ENCODE measurements around the gene ADPRS. TPM values are rescaled to one million over a fixed set of nuclear protein-coding genes. Genes with fewer than 3 reads are reported as not detected.

Gene ADPRS
- total and polyA plus RNA-seq, 9 of the 15 experiments (the other 6 are each of a cell fraction or from before 2014, with no cell fraction given) = 5.9 to 40.0 (median 27.4) TPM

GRCh38 chr1:36087233-36088123 is 1.2 kb upstream of the ADPRS start:
- Histone ChIP-seq H3K36me3 (ENCODE audit: control insufficient read depth, insufficient read depth, low read length) (peaks cover 25% of the 10 kb centered on the region; the same call in 2 of the 3 replicates), H3K4me1 (replicated peaks in 1 of 2; ENCODE audit: control insufficient read depth in 2 of 2, insufficient read depth in 2 of 2, low read length in 2 of 2) (peaks cover 18 to 44% of the 10 kb centered on the region in 2 experiments; a peak in 4 of 5 replicates), H3K4me2 (ENCODE audit: insufficient read depth, low read length) (peak overlapping the region; percentile 97; the same call in 1 of the 2 replicates), H3K27me3 (ENCODE audit: control insufficient read depth in 2 of 2, insufficient read depth in 2 of 2, low read length in 2 of 2) (no peaks in the 10 kb centered on the region), H3K9me3 (replicated peaks; ENCODE audit: control insufficient read depth, insufficient read depth, low read depth, low read length) (no peaks in the 10 kb centered on the region), H3K4me3 (no peak overlapping the region), H3K27ac (ENCODE audit: extremely low read depth, low read depth, low read length) (no peak overlapping the region), H3K79me2 (ENCODE audit: control insufficient read depth, insufficient read depth, low read length) (peaks cover 21% of the 10 kb centered on the region), H3K9ac (ENCODE audit: insufficient read depth in 1 of 2, low read depth in 2 of 2, low read length in 2 of 2) (peak overlapping the region in 1 of 2 experiments; percentile 96; a peak in 2 of 4 replicates), H4K20me1 (replicated peaks; ENCODE audit: control insufficient read depth, insufficient read depth, low read length) (no peaks in the 10 kb centered on the region), H3K9me1 (ENCODE audit: control insufficient read depth, insufficient read depth, low read length) (peaks cover 6% of the 10 kb centered on the region), H2AFZ (ENCODE audit: low read depth, low read length) (peak overlapping the region; percentile 99)
- WGBS (ENCODE audit: insufficient coverage, low coverage, missing lambda C conversion rate) = 69% methylated on average over 31 of the region's 31 CpGs
- DNase-seq (ENCODE audit: extremely low read depth in 1 of 4, low spot score in 3 of 4) (peak; percentile 45 to 59 (median 50)), ATAC-seq (peak; percentile 11; the same call in 2 of the 3 replicates), FAIRE-seq (peak; percentile 15)
- intact Hi-C loops (cut with micrococcal nuclease) (loop anchor here (5.0 kb wide), 2 partner anchors 155 to 230 kb away; partner anchors contain the start of gene AGO3), in situ Hi-C loops (cut with MboI) (no loop called here)
- CTCF ChIA-PET (ENCODE audit: low intra/inter-chr PET ratio) = no interaction called here
- POLR2A ChIA-PET = interaction anchor here (0.6 to 1.9 kb wide), 5 partner anchors 8 to 428 kb away, joined by 3 to 5 read pairs (median 4); no protein-coding TSS in a partner anchor
- no TSS peak for BruUV-seq (replicated peaks)
- TF ChIP-seq BHLHE40 (IDR thresholded peaks at IDR 0.05; ENCODE audit: low read length) = peak; percentile 92
- no peak for TF ChIP-seq ZNF830 (CRISPR knock-in tag; IDR thresholded peaks at IDR 0.05)
- TF ChIP-seq CTCFL (IDR thresholded peaks at IDR 0.05; ENCODE audit: borderline replicate concordance, insufficient read depth, low read depth, low read length, poor library complexity, severe bottlenecking) = peak; percentile 12
- peak; percentile 28 to 72 (median 37); a peak in 4 of 6 replicates for TF ChIP-seq CTCF (IDR thresholded peaks at IDR 0.05 in 2 of 3, conservative IDR thresholded peaks at IDR 0.05 in 1 of 3; ENCODE audit: insufficient read depth in 2 of 3, low read depth in 1 of 3, low read length in 3 of 3)
- 0 out of 2 replicates have a peak, but pooled peaks have one; percentile 5 for TF ChIP-seq SMC3 (conservative IDR thresholded peaks at IDR 0.05; ENCODE audit: insufficient read depth, low read depth, low read length)
- TF ChIP-seq NR3C1 (CRISPR knock-in tag; IDR thresholded peaks at IDR 0.05) = 0 out of 2 replicates have a peak, but pooled peaks have one; percentile 20
- TF ChIP-seq MAX (CRISPR knock-in tag; IDR thresholded peaks at IDR 0.05) = 0 out of 2 replicates have a peak, but pooled peaks have one; percentile 9
- TF ChIP-seq HDGF (IDR thresholded peaks at IDR 0.05) = no peak
- no peak for TF ChIP-seq CSDE1 (IDR thresholded peaks at IDR 0.05)
- no peak for TF ChIP-seq TSHZ1 (CRISPR knock-in tag; IDR thresholded peaks at IDR 0.05)
- TF ChIP-seq ZBTB1 (CRISPR knock-in tag; IDR thresholded peaks at IDR 0.05; ENCODE audit: borderline replicate concordance, low read depth) = 0 out of 2 replicates have a peak, but pooled peaks have one; percentile 40
